IPS-NIHi11 (cell line): Measurements from ENCODE around the gene FBH1.
"Not testable (repeated sequence)": the region's sequence is repeated elsewhere in the genome, so short reads cannot be mapped to it uniquely, and the experiment has no call there.

Experiments used
- DNase-seq: peaks from one replicate; pipeline ENCODE4 v3.0.0; 2012; ENCODE audit warnings: mixed read lengths, low spot score

FBH1 gene

GRCh38 chr10:5942001-5942400, 52.0 kb downstream of the FBH1 start:
- DNase-seq: no peak

- no peak for DNase-seq
These were observed 52.4 kb downstream of the FBH1 start for GRCh38 chr10:5942474-5942873.

GRCh38 chr10:5943536-5943935, 53.5 kb downstream of the FBH1 start:
- peak; percentile 53 for DNase-seq

GRCh38 chr10:5944389-5945189, 54.5 kb downstream of the FBH1 start:
- no peak for DNase-seq

GRCh38 chr10:5945190-5945509, 55.1 kb downstream of the FBH1 start:
- no peak for DNase-seq

GRCh38 chr10:5945561-5946418, 55.7 kb downstream of the FBH1 start:
- DNase-seq: no peak

- DNase-seq: not testable (repeated sequence)
These were observed 56.4 kb downstream of the FBH1 start for GRCh38 chr10:5946419-5946775.

GRCh38 chr10:5946786-5947185, 56.7 kb downstream of the FBH1 start:
- no peak for DNase-seq

GRCh38 chr10:5947471-5948207, 57.6 kb downstream of the FBH1 start:
- DNase-seq: no peak

GRCh38 chr10:5948208-5948585, 58.2 kb downstream of the FBH1 start:
- no peak for DNase-seq

GRCh38 chr10:5949009-5949759, 59.1 kb downstream of the FBH1 start:
- peak; percentile 79 for DNase-seq

- DNase-seq: no peak
These were observed 61.2 kb downstream of the FBH1 start for GRCh38 chr10:5951167-5951711.

- no peak for DNase-seq
These were observed 61.8 kb downstream of the FBH1 start for GRCh38 chr10:5951721-5952407.

GRCh38 chr10:5952731-5953385, 62.8 kb downstream of the FBH1 start:
- DNase-seq: no peak

GRCh38 chr10:5953676-5954075, 63.6 kb downstream of the FBH1 start:
- no peak for DNase-seq

GRCh38 chr10:5956146-5956936, 66.3 kb downstream of the FBH1 start:
- DNase-seq: no peak

GRCh38 chr10:5958077-5958476, 68.0 kb downstream of the FBH1 start:
- no peak for DNase-seq

GRCh38 chr10:5958675-5959074, 68.6 kb downstream of the FBH1 start:
- no peak for DNase-seq

- DNase-seq: no peak
These were observed 69.1 kb downstream of the FBH1 start for GRCh38 chr10:5959142-5959541.

GRCh38 chr10:5959581-5960069, 69.6 kb downstream of the FBH1 start:
- no peak for DNase-seq
